Stimulated activated CD8-positive, alpha-beta memory T cell treated with anti-CD3 and anti-CD28 coated beads, Interleukin-4, amount 100 ng/mL, for 48 hours (primary cell): ENCODE data around the gene TUT4.
"Not testable (repeated sequence)": the region's sequence is repeated elsewhere in the genome, so short reads cannot be mapped to it uniquely, and the experiment has no call there.

ENCODE experiments used
- DNase-seq: peaks from one replicate; pipeline ENCODE4 v3.0.0-alpha.2; 2020

The TUT4 gene

DNA sequence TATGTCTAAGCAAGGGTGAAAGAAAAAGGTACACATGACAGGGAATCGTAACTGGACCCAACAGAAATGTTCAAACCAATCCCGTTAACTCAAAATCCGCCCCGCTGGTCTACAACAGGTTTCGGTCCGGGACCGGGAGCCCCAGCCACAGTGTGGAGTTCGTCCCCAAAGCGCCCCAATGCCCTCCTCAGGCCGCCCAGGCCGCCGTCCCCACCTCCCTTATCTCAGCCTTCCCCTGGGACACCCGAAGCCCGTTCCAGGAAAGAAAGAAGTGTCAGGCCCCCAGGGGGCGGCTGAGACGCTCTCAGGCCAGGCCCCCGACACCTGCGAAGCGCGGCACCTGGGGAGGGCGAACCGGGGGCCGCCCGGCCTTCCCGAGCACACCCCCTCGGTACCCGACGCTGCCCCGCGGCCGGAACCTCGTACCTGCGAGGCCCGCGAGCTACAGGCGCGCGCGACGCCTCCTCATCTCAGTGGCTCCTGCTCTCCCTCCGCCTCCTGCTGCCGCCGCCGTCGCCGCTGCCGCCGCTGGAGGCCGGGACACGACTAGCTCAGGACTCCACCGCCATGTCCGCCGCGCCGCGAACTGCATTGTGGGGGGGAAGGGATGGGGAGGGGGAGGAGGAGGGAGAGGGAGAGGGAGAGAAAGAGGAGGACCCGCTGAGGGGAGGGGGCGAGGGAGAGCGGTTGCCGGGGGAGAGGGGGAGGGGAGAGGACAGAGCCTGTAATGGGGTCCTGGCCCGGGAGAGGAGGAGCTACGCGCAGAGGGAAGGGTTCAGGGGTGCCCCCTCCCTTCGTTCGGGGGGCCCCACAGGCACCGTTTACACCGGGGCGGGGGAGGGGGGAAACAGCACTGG lies at the start of gene TUT4:
Gene TUT4, minus strand, starts transcription at position 588 of the 857 bp plus-strand sequence. CDS start 26,812 bp downstream, outside the sequence.
- DNase-seq, result peak; percentile 83

GRCh38 chr1:52601991-52602855 lies 49.3 kb upstream of the TUT4 start, which contains the start of gene GPX7:
Gene GPX7 (plus strand): TSS chr1:52602371. CDS start chr1:52602410, 39 bp downstream.
- peak; percentile 63 for DNase-seq

- no peak for DNase-seq
Measured at GRCh38 chr1:52601519-52601918, 48.6 kb upstream of the TUT4 start.

- no peak for DNase-seq
Measured at GRCh38 chr1:52600533-52601179, 47.8 kb upstream of the TUT4 start.

GRCh38 chr1:52599236-52599635 lies 46.3 kb upstream of the TUT4 start:
- DNase-seq, result no peak

DNA sequence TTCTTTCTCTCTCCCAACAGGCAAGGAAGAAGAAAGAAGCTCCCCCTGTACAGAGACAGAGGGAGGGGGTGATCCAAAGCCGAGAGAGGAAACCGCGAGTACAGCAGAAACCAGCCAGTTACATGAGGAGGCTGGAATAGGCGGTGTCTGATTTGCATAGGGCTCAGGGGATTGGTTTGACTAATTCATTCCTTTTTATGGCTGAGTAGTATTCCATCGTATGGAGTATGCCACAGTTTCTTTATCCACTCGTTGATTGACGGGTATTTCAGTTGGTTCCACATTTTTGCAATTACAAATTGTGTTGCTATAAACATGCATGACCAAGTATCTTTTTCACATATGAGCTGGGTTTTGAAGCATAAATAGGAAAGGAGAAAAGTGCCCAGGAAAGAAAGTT lies 45.8 kb upstream of the TUT4 start:
- no peak for DNase-seq

DNA sequence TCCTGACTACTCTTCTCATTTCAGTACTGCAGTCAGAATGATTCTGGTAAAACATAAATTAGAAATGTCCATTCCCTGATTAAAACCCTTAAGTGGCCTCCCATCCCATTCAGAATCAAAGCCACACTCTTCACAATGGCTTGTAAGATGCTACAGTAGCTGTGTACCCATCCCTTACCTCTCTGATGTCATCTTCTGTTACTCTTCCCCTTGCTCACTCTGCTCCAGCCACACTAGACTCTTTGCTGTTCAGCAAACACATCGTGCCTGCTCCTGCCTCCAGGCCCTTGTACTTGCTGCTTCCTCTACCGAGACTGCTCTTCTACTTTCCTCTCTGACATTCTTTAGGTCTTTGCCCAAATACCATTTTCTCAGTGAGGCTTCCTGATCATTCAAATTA lies 45.0 kb upstream of the TUT4 start:
- no peak for DNase-seq

DNA sequence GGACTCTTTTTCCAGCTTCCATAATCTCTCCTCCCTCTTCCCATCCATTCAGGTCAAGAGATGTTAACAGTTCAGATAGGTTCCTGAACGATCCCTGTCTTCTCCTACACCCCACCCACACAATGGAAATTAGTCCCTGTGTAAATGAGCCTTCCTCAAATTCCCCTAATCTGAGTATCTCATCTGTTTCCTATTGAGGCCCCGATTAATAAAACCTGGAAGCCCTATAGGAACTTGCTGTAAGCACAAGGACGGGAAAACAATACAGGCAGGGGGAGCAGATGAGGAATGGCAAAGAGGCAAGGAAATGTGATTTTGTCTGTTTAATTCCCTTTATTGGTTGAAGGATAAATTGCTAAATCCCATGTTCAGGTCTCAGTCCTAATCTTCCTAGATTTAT lies 42.2 kb upstream of the TUT4 start:
- no peak for DNase-seq

DNA sequence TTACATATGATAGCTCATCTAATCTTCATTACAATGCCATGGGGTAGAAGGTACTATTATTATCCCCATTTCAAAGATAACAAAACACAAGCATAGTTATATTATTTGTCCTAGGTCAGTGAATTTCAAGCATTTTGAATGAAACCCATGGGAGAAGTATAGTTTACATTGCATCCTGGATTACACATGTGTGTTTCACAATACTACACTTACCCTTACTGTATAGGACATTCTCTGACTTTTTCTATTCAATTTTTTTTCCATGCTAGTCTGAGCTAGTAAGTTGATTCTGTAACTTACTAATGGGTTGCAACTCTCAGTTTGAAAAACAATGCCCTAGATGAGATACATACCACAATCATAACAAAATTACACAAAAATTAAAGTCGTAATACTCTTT lies 40.6 kb upstream of the TUT4 start:
- DNase-seq, result no peak

DNA sequence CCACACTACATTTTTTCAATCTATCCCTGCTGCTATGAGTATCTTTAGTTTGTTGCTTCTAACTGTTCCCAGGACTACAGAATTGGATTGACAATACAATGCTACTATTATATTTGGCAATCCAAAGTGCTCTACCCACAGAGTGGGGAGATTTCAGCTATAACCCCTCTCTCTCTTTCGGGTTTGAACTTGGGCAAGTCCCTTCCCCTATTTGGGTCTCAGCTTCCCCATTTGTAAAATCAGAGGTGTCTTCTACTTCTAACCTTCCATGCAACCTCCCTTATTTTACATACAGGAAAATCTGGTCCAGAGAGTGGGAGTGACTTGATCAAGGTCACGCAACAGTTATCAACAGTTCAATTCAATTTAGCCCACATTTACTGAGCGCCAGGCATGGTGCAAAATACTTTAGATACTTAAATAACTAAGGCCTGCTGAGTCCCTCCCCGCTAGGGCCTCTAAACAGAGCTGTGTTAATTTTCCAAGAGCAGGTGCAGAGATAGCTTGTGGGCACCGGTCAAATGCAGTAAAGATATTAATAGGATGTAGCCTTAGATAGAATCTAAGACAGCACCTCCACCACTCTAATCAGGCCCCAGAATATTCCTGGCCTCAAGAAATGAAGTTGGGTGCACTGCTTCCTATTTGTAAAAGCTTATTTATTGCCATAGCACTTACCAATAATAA lies 39.9 kb upstream of the TUT4 start:
- no peak for DNase-seq

DNA sequence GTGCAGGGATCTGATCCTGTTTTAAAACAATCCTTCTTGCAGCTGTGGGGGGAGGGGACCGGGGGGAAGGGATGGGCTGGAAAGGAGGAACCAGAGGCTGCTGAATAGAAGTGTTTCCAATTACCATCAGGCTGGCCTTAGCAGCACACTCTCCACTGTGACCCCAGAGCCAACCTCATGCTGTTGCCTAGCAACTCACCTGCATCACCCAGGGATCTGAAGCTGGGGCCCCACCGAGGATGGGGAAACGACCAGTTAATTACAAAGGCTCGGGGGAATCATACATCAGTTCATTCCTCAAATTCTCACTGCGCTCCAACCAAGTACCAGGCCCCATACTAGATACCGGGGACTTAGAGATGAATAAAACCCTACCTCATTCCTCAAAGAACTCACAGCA lies 37.4 kb upstream of the TUT4 start:
- no peak for DNase-seq

DNA sequence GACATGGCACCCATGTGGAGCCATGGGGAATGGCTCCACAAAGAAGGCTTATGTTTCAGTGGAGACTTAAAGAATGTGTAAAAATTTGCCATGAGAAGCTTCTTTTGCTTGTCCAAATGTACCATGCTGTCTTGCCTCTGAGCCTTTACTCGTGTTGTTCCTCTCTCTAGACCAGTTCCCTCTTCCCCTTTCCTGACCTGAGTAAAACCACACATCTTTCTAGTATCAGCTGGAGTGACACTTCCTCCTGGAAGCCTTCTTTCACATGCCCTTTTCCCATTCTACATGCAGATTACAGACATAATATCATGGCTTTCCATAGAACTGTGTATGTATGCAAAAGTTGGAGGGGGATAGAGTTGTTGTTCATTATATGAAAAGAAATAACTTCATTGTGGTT lies 35.6 kb upstream of the TUT4 start:
- no peak for DNase-seq

DNA sequence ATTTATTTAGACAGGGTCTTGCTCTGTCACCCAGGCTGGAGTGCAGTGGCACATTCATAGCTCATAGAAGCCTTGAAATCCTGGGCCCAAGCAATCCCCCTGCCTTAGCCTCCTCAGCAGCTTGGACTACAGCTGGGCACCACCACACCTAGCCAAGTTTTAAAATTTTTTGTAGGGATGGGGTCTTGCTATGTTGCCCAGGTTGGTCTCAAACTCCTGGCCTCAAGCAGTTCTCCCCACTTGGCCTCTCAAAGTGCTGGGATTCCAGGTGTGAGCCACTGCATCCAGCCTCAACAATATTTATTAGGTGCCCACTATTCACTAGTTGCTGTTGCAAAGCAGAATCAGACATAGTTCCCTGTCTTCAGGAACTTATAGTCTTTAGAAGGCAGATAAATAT lies 35.1 kb upstream of the TUT4 start:
- no peak for DNase-seq

DNA sequence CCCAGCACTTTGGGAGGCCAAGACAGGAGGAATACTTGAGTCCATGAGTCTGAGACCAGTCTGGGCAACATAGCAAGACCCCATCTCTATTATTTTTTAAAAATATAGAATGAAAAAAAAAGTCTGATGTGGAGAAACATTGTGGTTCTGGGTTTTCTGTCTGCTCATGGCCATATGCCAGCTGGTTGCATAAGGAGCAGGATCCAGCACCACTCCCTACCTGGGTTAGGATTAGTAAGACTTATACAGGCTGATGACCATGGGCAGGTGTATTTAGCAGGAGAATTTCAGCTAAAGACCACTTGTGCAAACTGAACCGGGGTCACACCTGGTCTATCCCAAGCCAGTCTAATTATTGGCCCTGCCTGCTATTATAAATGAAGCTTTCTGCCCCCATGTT lies 32.6 kb upstream of the TUT4 start:
- DNase-seq, result no peak

DNA sequence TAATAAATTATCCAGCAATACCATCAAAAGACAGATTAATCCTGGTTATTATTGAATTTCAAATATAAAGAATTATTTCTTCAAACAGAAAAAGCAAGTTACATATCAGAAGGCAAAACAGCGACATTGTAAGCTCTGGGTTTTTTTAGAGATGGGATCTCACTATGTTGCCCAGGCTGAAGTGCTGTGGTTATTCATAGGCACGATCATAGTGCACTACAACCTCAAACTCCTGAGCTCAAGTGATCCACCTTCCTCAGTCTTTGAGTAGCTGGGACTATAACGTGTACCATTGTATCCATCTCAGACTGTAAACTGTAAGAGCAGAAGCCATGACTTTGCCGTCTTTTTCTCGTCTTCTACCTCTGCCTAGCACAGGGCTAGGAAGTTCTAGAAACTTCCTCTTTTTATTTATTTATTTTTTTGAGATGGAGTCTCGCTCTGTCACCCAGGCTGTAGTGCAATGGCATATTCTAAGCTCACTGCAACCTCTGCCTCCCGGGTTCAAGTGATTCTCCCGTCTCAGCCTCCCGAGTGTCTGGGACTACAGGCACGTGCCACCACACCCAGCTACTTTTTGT lies 29.3 kb upstream of the TUT4 start:
- DNase-seq, result no peak

GRCh38 chr1:52580283-52580682 lies 27.4 kb upstream of the TUT4 start:
- no peak for DNase-seq

GRCh38 chr1:52579415-52579814 lies 26.5 kb upstream of the TUT4 start:
- no peak for DNase-seq

DNA sequence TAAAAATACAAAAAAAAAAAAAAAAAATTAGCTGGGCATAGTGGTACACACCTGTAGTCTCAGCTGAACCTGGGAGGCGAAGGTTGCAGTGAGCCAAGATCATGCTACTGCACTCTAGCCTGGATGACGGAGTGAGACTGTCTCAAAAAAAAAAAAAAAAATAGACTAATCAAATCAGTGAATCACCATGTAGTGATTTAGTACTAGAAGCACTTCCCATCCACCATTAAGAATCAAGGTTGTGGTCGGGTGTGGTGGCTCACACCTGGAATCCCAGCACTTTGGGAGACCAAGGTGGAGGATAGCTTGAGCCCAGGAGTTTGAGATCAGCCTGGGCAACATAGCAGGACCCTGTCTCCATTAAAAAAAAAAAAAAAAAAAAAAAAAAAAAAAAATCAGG lies 25.2 kb upstream of the TUT4 start:
- not testable (repeated sequence) for DNase-seq

DNA sequence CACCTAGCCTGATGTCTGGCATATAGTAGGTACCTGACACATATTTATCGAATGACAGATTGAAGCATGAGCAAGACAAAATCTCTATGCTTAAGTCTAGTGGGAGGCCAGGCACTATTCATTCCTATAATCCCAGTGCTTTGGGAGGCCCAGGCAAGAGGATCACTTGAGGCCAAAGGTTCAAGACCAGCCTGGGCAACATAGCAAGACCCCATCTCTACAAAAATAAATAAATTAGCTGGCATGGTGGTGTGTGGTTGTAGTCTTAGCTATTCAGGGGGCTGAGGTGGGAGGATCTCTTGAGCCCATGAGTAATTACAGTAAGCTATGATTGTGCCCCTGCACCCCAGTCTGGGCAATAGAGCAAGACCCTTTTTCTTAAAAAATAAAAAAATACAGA lies 23.2 kb upstream of the TUT4 start:
- DNase-seq, result no peak

- DNase-seq, result no peak
Measured at GRCh38 chr1:52574594-52574993, 21.7 kb upstream of the TUT4 start.

GRCh38 chr1:52572387-52572786 lies 19.5 kb upstream of the TUT4 start:
- no peak for DNase-seq

GRCh38 chr1:52571783-52572182 lies 18.9 kb upstream of the TUT4 start:
- no peak for DNase-seq
